ENCODE data around the gene MSH5.

The MSH5 gene

DNA sequence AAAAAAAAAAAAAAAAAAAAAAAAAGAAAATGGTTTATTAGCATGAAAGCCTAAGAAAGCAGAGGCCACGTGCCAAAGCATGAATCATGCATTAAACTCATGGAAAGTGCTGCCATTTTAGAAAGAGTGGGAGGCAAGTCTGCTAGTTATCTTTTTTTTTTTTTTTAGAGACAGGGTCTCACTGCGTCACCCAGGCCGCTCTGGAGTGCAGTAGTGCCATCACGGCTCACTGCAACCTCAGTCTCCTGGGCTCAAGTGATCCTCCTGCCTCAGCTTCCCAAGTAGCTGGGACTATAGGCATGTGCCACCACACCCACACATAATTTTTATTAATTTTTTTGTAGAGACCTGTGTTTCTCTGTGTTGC, 32.2 kb downstream of the MSH5 start:
- peak overlapping the region; percentile 37 for H3K4me3 Mint-ChIP-seq
- H3K4me1 Mint-ChIP-seq = peaks cover 45% of the 10 kb centered on the region

DNA sequence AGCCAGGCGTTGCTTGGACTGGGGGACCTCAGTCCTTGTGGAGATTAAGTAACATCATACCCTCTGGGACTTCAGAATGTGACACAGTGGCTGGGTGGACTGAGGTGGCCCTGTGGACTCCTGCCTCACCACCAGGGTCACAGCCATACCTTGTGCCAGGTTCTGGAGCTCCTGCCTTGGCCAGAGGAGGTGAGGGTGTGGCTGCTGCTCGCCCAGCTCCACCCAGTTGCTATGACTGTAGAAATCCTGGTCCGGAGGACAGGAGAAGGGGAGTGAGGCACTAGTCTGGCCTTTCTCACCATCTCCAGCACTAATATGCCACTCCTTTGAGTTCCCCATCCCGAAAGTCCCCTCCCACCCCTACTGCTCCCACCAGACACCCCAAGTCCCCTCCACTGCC, 35.4 kb downstream of the MSH5 start:
- ATAC-seq (no peak), DNase-seq (ENCODE audit: low spot score in 2 of 2) (no peak)
- Mint-ChIP-seq H3K4me1 (peaks cover 39% of the 10 kb centered on the region), H3K4me3 (no peak overlapping the region), H3K27ac (peak overlapping the region; percentile 91), H3K36me3 (peaks cover 28% of the 10 kb centered on the region), H3K9me3 (no peaks in the 10 kb centered on the region)

More for the DNA sequence above, 32.2 kb downstream of the MSH5 start:
- H3K9me3 Mint-ChIP-seq = no peaks in the 10 kb centered on the region
- H3K27ac Mint-ChIP-seq = no peak overlapping the region
- DNase-seq (ENCODE audit: low spot score in 2 of 2) = no peak
- peaks cover 3% of the 10 kb centered on the region for H3K36me3 Mint-ChIP-seq
- no peak for ATAC-seq

DNA sequence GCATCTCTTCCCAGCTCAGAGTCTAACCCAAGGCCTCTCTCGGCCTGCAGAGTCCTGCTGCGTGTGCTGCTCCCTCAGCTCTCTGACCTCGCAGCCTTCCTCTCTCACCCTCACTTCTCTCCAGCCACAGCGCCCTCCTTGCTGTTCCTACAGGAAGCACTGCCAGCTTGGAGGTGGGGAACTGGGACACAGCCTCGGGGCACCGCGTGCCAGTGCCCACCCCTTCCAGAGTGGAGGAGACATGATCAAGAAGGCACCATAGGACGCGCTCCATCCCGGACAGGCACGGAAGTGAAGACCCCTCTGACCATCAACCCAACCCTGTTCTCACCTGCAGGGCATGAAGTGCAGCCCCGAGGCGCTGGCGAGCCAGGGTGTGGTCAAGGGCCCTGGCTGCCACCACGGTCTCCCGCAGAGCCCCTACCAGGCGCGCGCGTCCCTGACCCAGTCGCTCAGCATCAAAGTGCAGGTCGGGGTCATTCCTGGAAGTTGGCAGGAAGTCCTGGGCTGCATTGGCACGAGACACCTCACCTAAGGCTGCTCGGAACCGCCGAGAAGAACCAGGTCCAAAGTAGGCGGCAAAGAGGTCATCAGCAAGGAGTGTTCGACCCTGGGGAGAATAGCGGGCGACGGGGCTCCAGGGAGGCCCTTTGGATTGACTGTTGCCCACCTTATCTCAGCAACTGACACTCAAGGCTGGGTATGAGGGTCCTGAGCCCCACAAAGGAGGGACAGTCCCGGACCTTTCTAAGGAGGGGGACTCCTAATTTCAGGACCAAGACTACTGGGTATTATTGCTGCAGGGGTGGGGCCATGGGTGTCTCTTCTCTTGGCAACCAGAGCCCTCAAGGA, 36.1 kb downstream of the MSH5 start:
- H3K27ac Mint-ChIP-seq = peak overlapping the region; percentile 91
- H3K36me3 Mint-ChIP-seq = peaks cover 29% of the 10 kb centered on the region
- peaks cover 39% of the 10 kb centered on the region for H3K4me1 Mint-ChIP-seq
- peak overlapping the region; percentile 68 for H3K4me3 Mint-ChIP-seq
- no peaks in the 10 kb centered on the region for H3K9me3 Mint-ChIP-seq
- ATAC-seq = no peak
- DNase-seq (ENCODE audit: low spot score in 2 of 2) = no peak

DNA sequence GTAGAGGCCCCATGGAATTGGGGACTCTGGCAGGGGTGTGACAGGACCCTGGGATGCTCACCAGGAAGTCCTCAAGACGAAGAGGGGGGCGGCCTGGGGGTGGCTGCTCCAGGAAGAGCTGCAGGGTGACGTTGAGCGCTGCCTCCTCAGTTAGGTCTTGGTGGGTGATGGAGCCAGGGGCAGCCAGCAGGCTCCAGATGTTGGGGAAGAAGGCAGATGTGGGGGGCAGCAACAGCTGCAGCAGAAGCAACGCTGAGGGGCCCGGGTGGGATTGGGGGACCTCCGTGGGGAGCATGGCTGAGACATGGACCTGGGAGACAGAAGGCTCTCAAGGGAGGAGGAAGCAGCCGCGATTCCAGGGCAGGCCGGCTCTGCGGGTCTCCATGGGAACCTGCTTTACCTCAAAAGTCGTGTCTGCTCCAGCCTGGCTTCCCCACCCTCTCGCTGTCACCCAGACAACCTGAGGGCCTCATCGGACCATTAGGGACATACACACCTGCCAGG, 36.7 kb downstream of the MSH5 start:
- ATAC-seq (no peak), DNase-seq (ENCODE audit: low spot score in 2 of 2) (no peak)
- Mint-ChIP-seq H3K36me3 (peaks cover 31% of the 10 kb centered on the region), H3K27ac (peak overlapping the region; percentile 91), H3K9me3 (no peaks in the 10 kb centered on the region), H3K4me3 (peak overlapping the region; percentile 68), H3K4me1 (peaks cover 39% of the 10 kb centered on the region)

DNA sequence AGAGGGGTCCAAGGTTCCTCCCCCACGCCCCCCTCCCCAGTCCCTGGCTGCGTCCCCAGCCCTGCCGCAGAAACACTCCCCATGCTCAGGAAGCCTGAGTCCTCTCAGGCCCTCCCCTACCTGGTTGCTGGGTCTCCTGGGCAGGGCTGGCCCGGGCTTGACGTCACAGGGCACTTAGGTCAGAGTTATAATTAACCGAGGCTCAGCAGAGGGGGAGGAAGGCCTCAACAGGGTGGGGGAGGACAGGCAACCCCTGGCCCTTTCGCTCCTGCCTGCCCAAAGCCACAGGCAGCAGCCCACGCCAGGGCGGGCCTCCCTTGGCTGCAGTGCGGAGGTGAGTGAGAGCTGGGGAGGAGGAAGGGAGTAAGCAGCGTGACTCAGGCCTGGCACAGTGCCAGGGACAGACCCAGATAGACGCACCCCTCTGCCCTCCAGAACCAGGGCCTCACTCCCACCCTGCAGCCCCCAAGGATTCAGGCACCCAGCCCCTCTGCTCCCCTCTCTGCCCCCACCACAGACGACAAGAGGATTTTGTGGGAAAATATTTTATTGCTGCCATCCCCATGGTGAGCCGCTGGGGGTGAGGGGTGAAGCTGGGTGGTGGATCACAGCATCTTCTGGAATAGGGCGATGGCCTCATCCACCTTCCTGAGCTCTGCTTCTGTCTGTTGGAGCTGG, 37.3 kb downstream of the MSH5 start, which contains the start of gene VWA7:
TSS of gene VWA7 (minus strand) at position 340 of the 678 bp plus-strand sequence. CDS start 549 bp downstream, outside the sequence.
- Mint-ChIP-seq H3K4me1 (peaks cover 39% of the 10 kb centered on the region), H3K27ac (peak within 1 kb of the TSS; percentile 91), H3K9me3 (no peaks in the 10 kb centered on the region), H3K36me3 (peaks cover 37% of the 10 kb centered on the region), H3K4me3 (peak within 1 kb of the TSS; percentile 68)
- peak; percentile 94 for ATAC-seq
- DNase-seq (ENCODE audit: low spot score in 2 of 2) = peak; percentile 67 to 82

DNA sequence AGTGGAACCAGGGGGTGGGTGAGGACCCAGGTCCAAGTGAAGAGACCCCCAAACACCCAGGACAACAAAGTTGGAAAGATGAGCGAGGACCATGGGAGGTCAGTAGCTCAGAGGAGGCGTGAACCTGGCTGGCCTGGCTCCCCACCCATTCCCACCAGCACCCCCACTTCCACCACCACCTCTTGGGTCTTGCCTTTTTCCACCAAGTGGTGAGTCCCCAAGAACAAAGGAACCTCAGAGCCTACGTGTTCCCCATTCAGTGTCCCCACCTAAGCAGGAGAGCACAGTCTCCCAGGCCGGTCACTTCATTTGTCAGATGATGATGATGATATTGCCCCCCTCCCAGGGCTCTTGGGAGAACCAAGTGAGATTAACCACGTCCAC, 37.9 kb downstream of the MSH5 start:
- H3K27ac Mint-ChIP-seq = peak overlapping the region; percentile 91
- DNase-seq (ENCODE audit: low spot score in 2 of 2) = no peak
- no peaks in the 10 kb centered on the region for H3K9me3 Mint-ChIP-seq
- no peak for ATAC-seq
- peaks cover 36% of the 10 kb centered on the region for H3K4me1 Mint-ChIP-seq
- peak overlapping the region; percentile 68 for H3K4me3 Mint-ChIP-seq
- peaks cover 42% of the 10 kb centered on the region for H3K36me3 Mint-ChIP-seq

DNA sequence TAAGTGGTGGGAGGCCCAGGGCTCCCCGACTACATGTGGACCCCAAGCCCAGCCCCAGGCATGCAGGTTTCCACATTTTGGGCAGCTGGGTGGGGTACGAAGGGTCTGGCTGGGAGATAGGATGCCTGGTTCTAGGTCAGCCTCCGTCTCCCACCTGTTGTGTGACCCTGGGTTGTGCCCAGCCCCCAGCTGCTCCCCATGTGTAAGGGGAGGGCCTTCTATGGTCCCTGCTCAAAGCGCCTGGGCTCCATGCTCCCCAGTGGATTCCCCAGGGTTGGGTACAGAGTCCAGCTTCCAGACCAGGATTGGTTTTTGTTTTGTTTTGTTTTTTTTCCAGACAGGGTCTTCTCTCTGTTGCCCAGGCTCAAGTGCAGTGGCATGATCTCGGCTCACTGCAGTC, 38.4 kb downstream of the MSH5 start:
- Mint-ChIP-seq H3K36me3 (peaks cover 48% of the 10 kb centered on the region), H3K4me3 (no peak overlapping the region), H3K4me1 (peaks cover 31% of the 10 kb centered on the region), H3K27ac (peak overlapping the region; percentile 91), H3K9me3 (no peaks in the 10 kb centered on the region)
- DNase-seq (ENCODE audit: low spot score in 2 of 2) (no peak), ATAC-seq (no peak)

DNA sequence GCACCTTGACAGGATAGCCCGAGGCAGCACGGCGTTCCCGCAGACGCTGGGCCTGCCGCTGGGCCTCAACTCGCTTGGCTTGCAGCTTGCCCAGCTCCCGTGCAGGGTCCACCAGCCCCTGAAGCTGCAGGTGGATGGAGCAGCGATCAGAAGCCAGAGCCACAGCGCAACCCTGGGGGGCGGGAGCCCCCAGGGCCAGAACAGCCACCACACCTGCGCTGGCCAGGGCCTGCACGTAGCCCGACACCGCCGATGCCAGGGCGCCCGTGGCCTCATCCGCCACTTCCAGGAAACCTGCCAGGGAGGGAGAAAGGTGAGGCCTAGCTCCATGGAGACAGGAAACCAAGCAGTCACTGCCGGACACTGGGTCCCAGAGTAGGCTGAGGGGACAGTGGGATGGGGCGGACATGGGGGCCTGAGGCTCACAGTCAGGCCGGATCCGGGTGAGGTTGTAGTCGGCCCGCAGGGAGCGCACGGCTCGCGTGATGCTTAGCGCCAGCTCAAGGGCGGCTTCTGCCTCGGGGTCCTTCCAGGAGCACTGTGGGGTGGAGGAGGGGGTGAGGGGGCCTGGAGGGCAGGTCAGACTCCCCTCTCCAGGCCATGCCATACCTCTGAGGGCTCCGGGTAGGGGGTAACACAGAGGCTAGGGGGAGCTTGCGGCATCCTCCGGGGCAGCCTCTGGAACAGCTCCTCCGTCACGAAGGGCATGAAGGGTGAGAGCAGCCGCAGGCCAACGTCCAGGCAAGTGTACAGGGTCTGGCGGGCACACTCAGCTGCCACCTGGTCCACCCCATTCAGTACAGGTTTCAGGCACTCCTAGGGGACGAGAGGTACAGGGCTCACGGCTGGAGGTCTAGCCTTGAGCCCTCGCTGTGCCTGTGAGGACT, 39.4 kb downstream of the MSH5 start:
- Mint-ChIP-seq H3K9me3 (no peaks in the 10 kb centered on the region), H3K27ac (no peak overlapping the region), H3K4me1 (peaks cover 35% of the 10 kb centered on the region), H3K4me3 (no peak overlapping the region), H3K36me3 (peaks cover 58% of the 10 kb centered on the region)
- DNase-seq (ENCODE audit: low spot score in 2 of 2) (no peak), ATAC-seq (no peak)

DNA sequence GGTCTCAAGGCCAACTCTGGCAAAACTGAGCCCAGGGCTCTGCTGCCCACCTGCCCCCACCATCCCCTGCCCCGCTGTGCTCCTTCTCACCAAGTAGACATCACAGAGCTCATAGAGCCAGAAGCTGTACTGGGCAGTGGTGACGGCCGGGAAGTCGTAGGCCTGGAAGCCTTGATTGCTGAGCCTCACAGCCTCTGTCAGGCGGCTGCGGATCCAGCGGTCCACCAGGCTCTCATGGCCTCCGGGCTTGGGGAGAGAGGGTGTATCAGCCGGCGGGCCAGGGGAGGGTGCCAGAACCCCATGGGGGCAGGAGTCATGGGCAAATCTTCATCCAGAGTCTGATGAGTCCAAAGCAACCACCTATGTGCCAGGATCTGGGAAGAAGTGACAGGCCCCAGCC, 40.1 kb downstream of the MSH5 start:
- Mint-ChIP-seq H3K4me3 (no peak overlapping the region), H3K27ac (no peak overlapping the region), H3K36me3 (peaks cover 65% of the 10 kb centered on the region), H3K9me3 (no peaks in the 10 kb centered on the region), H3K4me1 (peaks cover 41% of the 10 kb centered on the region)
- no peak for DNase-seq (ENCODE audit: low spot score in 2 of 2)
- ATAC-seq = no peak

DNA sequence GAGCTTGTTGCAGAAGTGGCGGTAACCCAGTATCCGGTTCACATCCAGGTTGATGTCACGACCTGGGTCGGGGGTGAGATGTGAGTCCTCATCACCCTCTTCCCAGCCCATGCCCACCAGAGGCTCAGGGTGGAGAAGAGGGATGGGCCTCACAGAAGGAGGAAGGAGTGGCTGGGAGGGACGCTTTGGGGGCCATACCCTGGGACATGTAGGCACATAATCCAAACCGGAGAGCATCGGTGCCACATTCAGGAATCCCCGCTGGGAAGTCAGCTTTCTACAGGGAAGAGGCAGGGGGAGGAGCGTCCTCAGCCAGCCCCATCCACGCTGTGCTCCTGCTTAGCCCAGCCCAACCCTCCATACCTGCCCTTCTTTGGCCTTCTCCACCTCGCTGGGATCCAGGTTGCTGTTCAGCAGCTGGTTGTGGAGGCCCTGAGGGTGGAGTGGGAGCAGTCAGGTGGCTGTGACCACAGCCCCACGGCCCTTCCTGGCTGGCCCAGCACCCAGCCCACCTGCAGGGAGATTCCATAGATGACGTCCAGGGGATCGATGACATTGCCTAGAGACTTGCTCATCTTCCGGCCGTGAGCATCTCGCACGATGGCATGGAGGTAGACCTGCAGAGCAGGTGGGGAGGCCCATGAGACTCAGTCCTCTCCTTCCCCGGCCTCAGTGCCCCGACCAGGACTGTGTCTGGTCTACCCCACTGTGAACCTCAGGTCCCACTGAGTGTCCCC, 40.9 kb downstream of the MSH5 start:
- Mint-ChIP-seq H3K9me3 (no peaks in the 10 kb centered on the region), H3K27ac (peak overlapping the region; percentile 29), H3K4me3 (no peak overlapping the region), H3K4me1 (peaks cover 34% of the 10 kb centered on the region), H3K36me3 (peaks cover 73% of the 10 kb centered on the region)
- no peak for ATAC-seq
- DNase-seq (ENCODE audit: low spot score in 2 of 2) = no peak

DNA sequence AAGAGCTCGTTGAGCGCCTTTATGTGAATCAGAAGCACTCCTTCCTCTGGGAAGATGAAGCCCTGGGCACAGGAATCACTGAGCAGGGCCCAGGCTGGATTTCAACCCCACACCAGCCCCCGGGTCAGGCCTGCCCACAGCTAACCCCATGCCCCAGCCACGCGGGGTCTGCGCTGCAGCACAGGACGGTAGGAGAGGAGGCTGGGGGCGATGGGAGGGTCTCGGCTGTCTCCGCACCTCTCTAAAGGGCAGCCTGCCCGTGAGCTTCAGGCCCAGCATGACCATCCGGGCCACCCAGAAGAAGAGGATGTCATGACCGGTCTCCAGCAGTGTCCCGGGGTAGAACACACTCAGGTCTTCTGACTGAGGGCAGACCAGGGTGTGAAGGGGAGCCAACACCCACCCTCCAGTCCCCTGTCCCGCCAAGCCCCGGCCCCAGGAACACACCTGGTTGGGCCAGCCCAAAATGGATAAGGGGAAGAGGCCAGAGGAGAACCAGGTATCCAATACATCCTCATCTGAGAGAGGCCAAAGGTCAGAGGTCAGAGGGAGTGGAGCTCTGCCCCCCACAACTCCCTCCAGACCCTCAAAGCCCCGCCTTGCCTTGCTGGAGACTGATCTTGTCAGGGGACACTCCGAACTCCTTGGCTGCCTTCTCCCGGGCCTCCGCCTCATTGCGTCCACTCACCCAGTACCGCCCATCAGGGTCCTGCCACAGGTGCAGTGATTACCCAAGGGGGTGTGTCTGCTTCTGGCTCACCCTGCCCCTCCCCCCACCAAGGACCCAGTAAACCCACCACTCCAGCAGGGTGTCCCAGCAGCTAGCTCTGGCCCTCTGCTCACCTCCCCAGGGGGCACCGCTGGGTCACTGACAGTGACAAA, 41.7 kb downstream of the MSH5 start:
- ATAC-seq (no peak), DNase-seq (ENCODE audit: low spot score in 2 of 2) (no peak)
- Mint-ChIP-seq H3K36me3 (peaks cover 81% of the 10 kb centered on the region), H3K9me3 (no peaks in the 10 kb centered on the region), H3K4me3 (no peak overlapping the region), H3K27ac (peak overlapping the region; percentile 29), H3K4me1 (peaks cover 26% of the 10 kb centered on the region)

DNA sequence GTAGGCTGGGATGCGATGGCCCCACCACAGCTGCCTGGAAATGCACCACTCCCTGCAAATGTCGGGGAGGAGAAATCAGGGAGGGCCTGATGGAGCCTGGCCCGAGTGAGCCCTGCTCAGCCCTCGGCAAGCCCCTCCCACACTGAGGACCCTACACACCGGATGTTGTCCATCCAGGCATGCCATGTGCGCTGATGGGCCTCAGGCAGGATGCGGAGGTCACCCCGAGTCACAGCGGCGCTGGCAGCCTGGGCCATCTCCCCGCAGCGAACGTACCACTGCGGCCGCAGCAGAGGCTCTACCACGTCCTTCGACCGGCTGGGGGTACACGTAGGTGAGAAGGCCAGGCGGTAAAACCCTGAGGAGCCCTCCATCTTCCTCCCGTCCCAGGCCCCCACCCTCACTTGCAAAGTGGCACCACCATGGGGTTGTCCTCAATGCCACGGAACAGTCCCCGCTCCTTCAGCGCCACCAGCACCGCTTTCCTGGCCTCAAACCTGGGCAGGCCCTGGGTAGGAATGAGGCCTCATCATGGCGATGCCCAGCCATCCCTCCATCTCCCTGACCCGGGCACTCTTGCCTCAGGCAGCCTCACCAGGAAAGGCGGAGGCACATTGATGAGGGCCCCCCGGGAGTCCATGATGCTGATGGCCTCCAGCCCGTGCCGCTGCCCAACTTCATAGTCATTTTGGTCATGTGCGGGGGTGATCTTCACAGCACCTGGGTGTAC, 42.5 kb downstream of the MSH5 start:
- no peak for ATAC-seq
- no peak overlapping the region for H3K4me3 Mint-ChIP-seq
- peak overlapping the region; percentile 45 for H3K27ac Mint-ChIP-seq
- no peak for DNase-seq (ENCODE audit: low spot score in 2 of 2)
- H3K4me1 Mint-ChIP-seq = peaks cover 18% of the 10 kb centered on the region
- H3K9me3 Mint-ChIP-seq = no peaks in the 10 kb centered on the region
- peaks cover 82% of the 10 kb centered on the region for H3K36me3 Mint-ChIP-seq

All from stimulated activated effector memory CD8-positive, alpha-beta T cell treated with anti-CD3 and anti-CD28 coated beads, Interleukin-12 subunit alpha, Interleukin-12 subunit beta, amount 100 ng/mL, for 72 hours (primary cell).